SKM-1 (cell line): ENCODE measurements around the gene PAEP.

ENCODE experiments used
- DNase-seq: peaks from one replicate; lab custom pipeline; 2025; ENCODE audit not compliant: unreplicated experiment; lab: John Stamatoyannopoulos, UW

The PAEP gene

DNA sequence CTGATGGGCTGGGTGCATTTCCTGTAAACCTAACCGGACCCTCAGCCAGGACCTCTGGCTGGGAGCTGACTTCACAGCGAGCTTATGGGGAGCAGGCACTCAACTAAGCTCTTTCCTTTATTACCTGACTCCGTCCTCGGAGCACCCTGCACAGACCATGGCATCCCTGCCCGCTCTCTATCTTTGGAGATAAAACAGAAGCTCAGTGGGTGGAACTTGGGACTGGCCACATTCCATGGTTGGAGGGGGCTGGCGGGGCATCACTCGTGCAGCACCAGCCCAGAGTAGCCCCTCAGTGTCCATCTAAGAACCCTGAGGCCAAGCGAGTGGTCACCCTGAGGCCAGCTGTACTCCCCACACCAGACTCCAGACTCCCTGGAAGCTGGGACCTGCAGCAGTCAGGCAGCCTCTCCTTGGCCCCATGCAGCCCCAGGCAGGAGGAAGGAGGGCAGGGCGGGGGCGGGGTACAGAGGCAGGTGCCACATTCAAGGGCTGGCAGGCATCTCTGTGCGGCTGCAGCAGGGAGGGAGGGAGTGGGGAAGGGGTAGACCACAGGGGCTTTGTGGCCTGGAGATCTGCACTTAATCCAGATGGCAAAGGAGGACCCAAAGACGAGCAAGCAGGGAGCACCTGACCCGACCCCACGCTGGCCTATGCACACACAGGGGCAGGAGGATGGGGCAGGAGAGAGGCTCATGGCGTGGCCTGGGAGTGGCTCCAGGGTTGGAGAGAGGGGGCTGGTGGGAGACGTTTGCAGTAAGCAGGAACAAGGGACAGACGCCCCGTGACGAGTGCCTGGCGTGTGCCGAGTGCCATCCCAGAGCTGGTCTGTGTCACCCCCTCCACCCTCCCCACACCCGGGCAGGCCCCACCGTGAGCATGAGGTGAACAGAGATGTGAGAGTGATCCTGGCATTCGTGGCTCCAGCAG, 51.7 kb downstream of the PAEP start:
- DNase-seq: no peak

- DNase-seq: no peak
These were observed 52.6 kb downstream of the PAEP start for GRCh38 chr9:135613946-135614805.

DNA sequence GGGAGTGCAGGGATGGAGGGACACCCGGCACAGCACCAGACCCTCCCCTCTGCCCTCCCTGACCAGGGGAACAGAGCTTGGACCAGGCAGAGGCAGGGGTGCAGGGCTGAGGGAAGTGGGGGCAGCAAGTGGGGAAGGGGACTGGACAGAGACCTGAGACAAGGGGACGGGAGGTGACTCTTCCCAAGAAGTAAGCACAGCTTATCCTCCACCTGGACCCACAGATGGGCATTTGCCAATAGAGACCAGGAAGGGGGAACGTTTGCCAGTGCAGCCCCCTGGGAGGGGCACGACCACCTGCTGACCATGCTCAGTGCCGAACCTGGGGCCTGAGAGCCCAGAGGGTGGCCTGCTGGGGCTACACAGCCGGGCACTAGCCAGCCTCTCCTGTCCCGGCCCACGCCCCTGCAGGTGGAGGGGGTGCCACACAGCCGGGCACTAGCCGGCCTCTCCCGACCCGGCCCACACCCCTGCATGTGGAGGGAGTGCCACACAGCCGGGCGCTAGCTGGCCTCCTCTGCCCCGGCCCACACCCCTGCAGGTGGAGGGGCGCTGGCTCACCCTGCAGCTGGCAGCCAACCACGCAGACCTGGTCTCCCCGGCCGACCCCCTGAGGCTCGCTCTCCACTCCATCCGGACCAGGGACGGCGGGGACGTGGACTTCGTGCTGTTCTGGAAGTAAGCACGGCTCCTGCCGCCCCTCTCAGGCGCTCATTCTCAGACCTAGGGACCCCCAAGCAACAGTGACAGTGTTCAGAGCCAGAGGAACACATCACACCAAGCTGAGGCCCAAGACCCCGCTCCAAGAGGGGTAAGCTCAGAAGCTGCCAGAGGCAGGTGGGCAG, 53.5 kb downstream of the PAEP start:
- DNase-seq: no peak

GRCh38 chr9:135615666-135616618, 54.4 kb downstream of the PAEP start:
- DNase-seq: no peak
